KMS-11 (cell line): ENCODE results near the gene ELOA.
A peak's percentile ranks its signal among the peaks of the same experiment; 100 is the strongest.

Source experiments
- H2AFZ ChIP-seq: fragments of 200-600 bp; sonication (generic); 2 replicates; pipeline ENCODE4 v1.6.1; 2016; ENCODE audit warnings: antibody characterized with exemption, mixed run types, low read depth
- H3K27ac ChIP-seq: fragments of 200-600 bp; sonication (generic); 2 replicates; pipeline ENCODE4 v1.6.1; 2016; ENCODE audit warnings: mild to moderate bottlenecking, mixed run types
- H3K27me3 ChIP-seq: fragments of 200-600 bp; sonication (generic); 2 replicates; pipeline ENCODE4 v1.6.1; 2017; ENCODE audit warnings: mild to moderate bottlenecking, low read depth, mixed run types, moderate library complexity; ENCODE audit not compliant: insufficient read depth
- H3K36me3 ChIP-seq: fragments of 200-600 bp; sonication (generic); 2 replicates; pipeline ENCODE4 v1.6.1; 2017; ENCODE audit warnings: mild to moderate bottlenecking, mixed run types; ENCODE audit not compliant: insufficient read depth
- H3K4me1 ChIP-seq: fragments of 200-600 bp; sonication (generic); 2 replicates; pipeline ENCODE4 v1.6.1; 2016; ENCODE audit warnings: mild to moderate bottlenecking, low read depth, mixed run types; ENCODE audit not compliant: poor library complexity, severe bottlenecking
- H3K4me2 ChIP-seq: fragments of 200-600 bp; sonication (generic); 2 replicates; pipeline ENCODE4 v1.7.0; 2016; ENCODE audit warnings: mild to moderate bottlenecking, mixed run types
- H3K4me3 ChIP-seq: fragments of 200-600 bp; sonication (generic); IDR thresholded peaks from 2 replicates; pipeline ENCODE4 v1.6.1; 2017; ENCODE audit warnings: low read depth, low read length, mixed read lengths; ENCODE audit not compliant: insufficient read depth
- H3K79me2 ChIP-seq: fragments of 200-600 bp; sonication (generic); 2 replicates; pipeline ENCODE4 v1.6.1; 2016; ENCODE audit warnings: low read depth, mixed run types; ENCODE audit not compliant: insufficient read depth
- H3K9ac ChIP-seq: fragments of 200-600 bp; sonication (generic); 2 replicates; pipeline ENCODE4 v1.6.1; 2016; ENCODE audit warnings: mild to moderate bottlenecking, mixed run types
- H4K20me1 ChIP-seq: fragments of 200-600 bp; sonication (generic); 2 replicates; pipeline ENCODE4 v1.6.1; 2016; ENCODE audit warnings: mild to moderate bottlenecking, mixed run types; ENCODE audit not compliant: insufficient read depth
- CTCF ChIP-seq: fragments of 200-600 bp; sonication (generic); conservative IDR thresholded peaks from 2 replicates; pipeline ENCODE4 v1.6.1; 2017; ENCODE audit warnings: low read depth, mild to moderate bottlenecking, antibody characterized with exemption, low read length, moderate library complexity, mixed read lengths

The ELOA gene

DNA sequence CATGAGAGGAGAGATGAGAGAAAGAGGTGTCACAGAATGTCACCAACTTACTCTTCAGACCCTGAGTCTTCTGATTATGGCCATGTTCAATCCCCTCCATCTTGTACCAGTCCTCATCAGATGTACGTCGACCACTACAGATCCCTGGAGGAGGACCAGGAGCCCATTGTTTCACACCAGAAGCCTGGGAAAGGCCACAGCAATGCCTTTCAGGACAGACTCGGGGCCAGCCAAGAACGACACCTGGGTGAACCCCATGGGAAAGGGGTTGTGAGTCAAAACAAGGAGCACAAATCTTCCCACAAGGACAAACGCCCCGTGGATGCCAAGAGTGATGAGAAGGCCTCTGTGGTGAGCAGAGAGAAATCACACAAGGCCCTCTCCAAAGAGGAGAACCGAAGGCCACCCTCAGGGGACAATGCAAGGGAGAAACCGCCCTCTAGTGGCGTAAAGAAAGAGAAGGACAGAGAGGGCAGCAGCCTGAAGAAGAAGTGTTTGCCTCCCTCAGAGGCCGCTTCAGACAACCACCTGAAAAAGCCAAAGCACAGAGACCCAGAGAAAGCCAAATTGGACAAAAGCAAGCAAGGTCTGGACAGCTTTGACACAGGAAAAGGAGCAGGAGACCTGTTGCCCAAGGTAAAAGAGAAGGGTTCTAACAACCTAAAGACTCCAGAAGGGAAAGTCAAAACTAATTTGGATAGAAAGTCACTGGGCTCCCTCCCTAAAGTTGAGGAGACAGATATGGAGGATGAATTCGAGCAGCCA lies 8.0 kb downstream of the ELOA start:
- Histone ChIP-seq H3K27ac (no peak overlapping the region), H3K27me3 (no peaks in the 10 kb centered on the region), H2AFZ (no peak overlapping the region), H4K20me1 (peaks cover 7% of the 10 kb centered on the region), H3K4me3 (no peak overlapping the region), H3K79me2 (peaks cover 22% of the 10 kb centered on the region; the same call in 1 of the 2 replicates), H3K4me2 (no peak overlapping the region), H3K4me1 (peaks cover 8% of the 10 kb centered on the region), H3K9ac (no peak overlapping the region), H3K36me3 (peaks cover 14% of the 10 kb centered on the region)
- peak; percentile 83 for TF ChIP-seq CTCF

DNA sequence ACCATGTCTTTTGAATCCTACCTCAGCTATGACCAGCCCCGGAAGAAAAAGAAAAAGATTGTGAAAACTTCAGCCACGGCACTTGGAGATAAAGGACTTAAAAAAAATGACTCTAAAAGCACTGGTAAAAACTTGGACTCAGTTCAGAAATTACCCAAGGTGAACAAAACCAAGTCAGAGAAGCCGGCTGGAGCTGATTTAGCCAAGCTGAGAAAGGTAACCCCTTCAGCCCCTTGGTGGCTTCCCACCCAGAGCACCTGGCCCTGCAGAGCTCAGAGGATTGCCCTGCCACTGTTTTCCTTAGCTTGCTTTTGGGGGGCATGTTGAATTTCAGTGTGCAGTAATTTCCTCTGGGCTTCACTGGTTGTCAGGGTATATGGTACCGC lies 8.5 kb downstream of the ELOA start:
- Histone ChIP-seq H3K27ac (no peak overlapping the region), H3K27me3 (no peaks in the 10 kb centered on the region), H2AFZ (no peak overlapping the region), H3K4me1 (peaks cover 8% of the 10 kb centered on the region), H3K36me3 (peaks cover 14% of the 10 kb centered on the region), H3K4me3 (no peak overlapping the region), H3K4me2 (no peak overlapping the region), H3K79me2 (peaks cover 16% of the 10 kb centered on the region; the same call in 1 of the 2 replicates), H4K20me1 (peaks cover 5% of the 10 kb centered on the region), H3K9ac (no peak overlapping the region)
- TF ChIP-seq CTCF, result no peak

DNA sequence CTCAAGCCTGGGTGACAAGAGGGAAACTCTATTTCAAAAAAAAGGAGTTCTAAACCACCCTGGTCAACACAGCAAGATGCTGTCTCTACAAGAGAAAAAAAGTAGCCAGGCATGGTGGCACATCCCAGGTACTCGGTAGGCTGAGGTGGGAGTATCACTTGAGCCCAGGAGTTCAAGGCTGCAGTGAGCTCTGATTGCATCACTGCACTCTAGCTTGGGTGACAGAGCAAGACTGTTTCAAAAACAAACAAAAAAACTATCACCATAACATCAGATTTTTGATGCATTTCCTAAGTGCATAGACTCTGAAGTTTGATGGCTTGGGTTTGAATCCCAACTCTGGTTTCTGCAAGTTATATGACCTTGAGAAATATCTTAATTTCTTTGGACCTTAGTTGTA lies 9.6 kb downstream of the ELOA start:
- Histone ChIP-seq H3K27ac (no peak overlapping the region), H3K79me2 (peaks cover 5% of the 10 kb centered on the region; the same call in 1 of the 2 replicates), H2AFZ (no peak overlapping the region), H3K4me1 (peaks cover 8% of the 10 kb centered on the region), H3K4me2 (no peak overlapping the region), H3K36me3 (peaks cover 14% of the 10 kb centered on the region), H3K4me3 (no peak overlapping the region), H3K27me3 (no peaks in the 10 kb centered on the region), H4K20me1 (no peaks in the 10 kb centered on the region), H3K9ac (no peak overlapping the region)
- TF ChIP-seq CTCF, result no peak

- Histone ChIP-seq H3K36me3 (peaks cover 5% of the 10 kb centered on the region), H3K4me2 (no peak overlapping the region), H3K79me2 (no peaks in the 10 kb centered on the region), H4K20me1 (no peaks in the 10 kb centered on the region), H3K27me3 (no peaks in the 10 kb centered on the region), H3K27ac (no peak overlapping the region), H2AFZ (no peak overlapping the region), H3K9ac (no peak overlapping the region), H3K4me1 (peaks cover 13% of the 10 kb centered on the region), H3K4me3 (no peak overlapping the region)
- no peak for TF ChIP-seq CTCF
Observed at GRCh38 chr1:23756676-23757075, 13.4 kb downstream of the ELOA start.
